Measurements from ENCODE around the gene IZUMO2. TPM values are rescaled to one million over a fixed set of nuclear protein-coding genes. Genes with fewer than 3 reads are reported as not detected.
A peak's percentile ranks its signal among the peaks of the same experiment; 100 is the strongest.

Gene IZUMO2
- total RNA-seq, 4 donors from 2014 or later: not detected

- Histone ChIP-seq H3K27me3 (no peaks in the 10 kb centered on the region), H3K4me1 (peaks cover 0 to 9% of the 10 kb centered on the region in 2 donors), H3K27ac (peak overlapping the region in 3 of 4 donors; percentile 16 to 63 (median 42)), H3K9me3 (no peaks in the 10 kb centered on the region), H3K36me3 (no peaks in the 10 kb centered on the region), H3K4me3 (no peak overlapping the region)
- DNase-seq (no peak), ATAC-seq (peak in 1 of 2 donors; percentile 41)
- in situ Hi-C loops (cut with MboI; ENCODE audit: low sequenced_read_pairs in 4 of 4) (no loop called here), intact Hi-C loops (cut with DNase I; ENCODE audit: low total_unique reads) (no loop called here)
- TF ChIP-seq POLR2A (IDR thresholded peaks at IDR 0.05) (no peak), CTCF (IDR thresholded peaks at IDR 0.05 in 4 of 5, conservative IDR thresholded peaks at IDR 0.05 in 1 of 5) (no peak)
These were observed 28.1 kb upstream of the IZUMO2 start for GRCh38 chr19:50191216-50191615.

- intact Hi-C loops (cut with DNase I; ENCODE audit: low total_unique reads): no loop called here
- ATAC-seq: no peak
- no peaks in the 10 kb centered on the region for H3K27me3 ChIP-seq
These were observed 27.4 kb upstream of the IZUMO2 start for GRCh38 chr19:50190439-50190891.

GRCh38 chr19:50189331-50189730 lies 26.2 kb upstream of the IZUMO2 start:
- Histone ChIP-seq H3K27me3 (no peaks in the 10 kb centered on the region), H3K36me3 (no peaks in the 10 kb centered on the region), H3K27ac (no peak overlapping the region), H3K4me3 (no peak overlapping the region), H3K9me3 (no peaks in the 10 kb centered on the region), H3K4me1 (peaks cover 0 to 9% of the 10 kb centered on the region in 2 donors)
- in situ Hi-C loops (cut with MboI; ENCODE audit: low sequenced_read_pairs in 4 of 4) (no loop called here), intact Hi-C loops (cut with DNase I; ENCODE audit: low total_unique reads) (no loop called here)
- no peak for DNase-seq
- TF ChIP-seq POLR2A (IDR thresholded peaks at IDR 0.05) (no peak), CTCF (IDR thresholded peaks at IDR 0.05 in 4 of 5, conservative IDR thresholded peaks at IDR 0.05 in 1 of 5) (no peak)
- no peak for ATAC-seq

More at GRCh38 chr19:50190439-50190891, 27.4 kb upstream of the IZUMO2 start:
- no peak for DNase-seq
- Histone ChIP-seq H3K9me3 (no peaks in the 10 kb centered on the region), H3K27ac (no peak overlapping the region), H3K4me3 (no peak overlapping the region), H3K36me3 (no peaks in the 10 kb centered on the region), H3K4me1 (peaks cover 0 to 9% of the 10 kb centered on the region in 2 donors)
- no peak for TF ChIP-seq CTCF (IDR thresholded peaks at IDR 0.05 in 4 of 5, conservative IDR thresholded peaks at IDR 0.05 in 1 of 5)
- no peak for TF ChIP-seq POLR2A (IDR thresholded peaks at IDR 0.05)
- in situ Hi-C loops (cut with MboI; ENCODE audit: low sequenced_read_pairs in 4 of 4): no loop called here

GRCh38 chr19:50187937-50188336 lies 24.9 kb upstream of the IZUMO2 start:
- TF ChIP-seq POLR2A (IDR thresholded peaks at IDR 0.05): no peak
- no peak for TF ChIP-seq CTCF (IDR thresholded peaks at IDR 0.05 in 4 of 5, conservative IDR thresholded peaks at IDR 0.05 in 1 of 5)
- H3K36me3 ChIP-seq: no peaks in the 10 kb centered on the region
- in situ Hi-C loops (cut with MboI; ENCODE audit: low sequenced_read_pairs in 4 of 4) (no loop called here), intact Hi-C loops (cut with DNase I; ENCODE audit: low total_unique reads) (no loop called here)
- H3K4me3 ChIP-seq: no peak overlapping the region
- no peak overlapping the region for H3K27ac ChIP-seq
- no peaks in the 10 kb centered on the region for H3K9me3 ChIP-seq
- H3K27me3 ChIP-seq: no peaks in the 10 kb centered on the region
- H3K4me1 ChIP-seq: peaks cover 0 to 9% of the 10 kb centered on the region in 2 donors
- DNase-seq (no peak), ATAC-seq (no peak)

- ATAC-seq (no peak), DNase-seq (no peak)
- no peak overlapping the region for H3K27ac ChIP-seq
- TF ChIP-seq CTCF (IDR thresholded peaks at IDR 0.05 in 4 of 5, conservative IDR thresholded peaks at IDR 0.05 in 1 of 5) (no peak), POLR2A (IDR thresholded peaks at IDR 0.05) (no peak)
- no peaks in the 10 kb centered on the region for H3K36me3 ChIP-seq
- H3K9me3 ChIP-seq: no peaks in the 10 kb centered on the region
- H3K27me3 ChIP-seq: no peaks in the 10 kb centered on the region
- H3K4me3 ChIP-seq: no peak overlapping the region
- intact Hi-C loops (cut with DNase I; ENCODE audit: low total_unique reads): no loop called here
- no peaks in the 10 kb centered on the region for H3K4me1 ChIP-seq
- in situ Hi-C loops (cut with MboI; ENCODE audit: low sequenced_read_pairs in 4 of 4): no loop called here
These were observed 21.1 kb upstream of the IZUMO2 start for GRCh38 chr19:50184196-50184595.

All from gastrocnemius medialis (tissue), 4 donors.